Activated CD8-positive, alpha-beta memory T cell treated with anti-CD3 and anti-CD28 coated beads for 24 hours (primary cell): ENCODE results near the gene ST3GAL3.
A peak's percentile ranks its signal among the peaks of the same experiment; 100 is the strongest.
"Not testable (repeated sequence)": the region's sequence is repeated elsewhere in the genome, so short reads cannot be mapped to it uniquely, and the experiment has no call there.

Source experiments
- DNase-seq: peaks from one replicate; pipeline ENCODE4 v3.0.0-alpha.2; 2020

Gene ST3GAL3

GRCh38 chr1:43828574-43828973, 121.2 kb downstream of the ST3GAL3 start:
- no peak for DNase-seq

- DNase-seq: no peak
These were observed 123.5 kb downstream of the ST3GAL3 start for GRCh38 chr1:43830802-43831201.

GRCh38 chr1:43831851-43832250, 124.5 kb downstream of the ST3GAL3 start:
- no peak for DNase-seq

GRCh38 chr1:43832255-43832654, 124.9 kb downstream of the ST3GAL3 start:
- no peak for DNase-seq

GRCh38 chr1:43832998-43833397, 125.7 kb downstream of the ST3GAL3 start:
- DNase-seq: no peak

- DNase-seq: not testable (repeated sequence)
These were observed 126.6 kb downstream of the ST3GAL3 start for GRCh38 chr1:43833902-43834279.

- DNase-seq: no peak
These were observed 127.1 kb downstream of the ST3GAL3 start for GRCh38 chr1:43834280-43835081.

- DNase-seq: no peak
These were observed 128.0 kb downstream of the ST3GAL3 start for GRCh38 chr1:43835082-43836021.

- peak; percentile 84 for DNase-seq
These were observed 129.1 kb downstream of the ST3GAL3 start for GRCh38 chr1:43836267-43836951.

- DNase-seq: no peak
These were observed 131.7 kb downstream of the ST3GAL3 start for GRCh38 chr1:43839056-43839455.

GRCh38 chr1:43841321-43842174, 134.2 kb downstream of the ST3GAL3 start:
- DNase-seq: no peak

- DNase-seq: no peak
These were observed 134.8 kb downstream of the ST3GAL3 start for GRCh38 chr1:43842175-43842498.

GRCh38 chr1:43843684-43844083, 136.3 kb downstream of the ST3GAL3 start:
- DNase-seq: no peak

GRCh38 chr1:43844114-43844513, 136.8 kb downstream of the ST3GAL3 start:
- DNase-seq: no peak

- DNase-seq: no peak
These were observed 140.0 kb downstream of the ST3GAL3 start for GRCh38 chr1:43847290-43847689.

- no peak for DNase-seq
These were observed 140.5 kb downstream of the ST3GAL3 start for GRCh38 chr1:43847882-43848281.

GRCh38 chr1:43849670-43850069, 142.3 kb downstream of the ST3GAL3 start:
- peak; percentile 13 for DNase-seq

GRCh38 chr1:43850591-43851233, 143.4 kb downstream of the ST3GAL3 start:
- DNase-seq: peak; percentile 7

- DNase-seq: peak; percentile 9
These were observed 144.4 kb downstream of the ST3GAL3 start for GRCh38 chr1:43851561-43852338.

GRCh38 chr1:43853161-43853921, 146.0 kb downstream of the ST3GAL3 start:
- peak; percentile 57 for DNase-seq
